ENCODE measurements around the gene ACVRL1. TPM values are rescaled to one million over a fixed set of nuclear protein-coding genes. Genes with fewer than 3 reads are reported as not detected.

The ACVRL1 gene
- total RNA-seq, 2 experiments from 2014 or later, result not detected

DNA sequence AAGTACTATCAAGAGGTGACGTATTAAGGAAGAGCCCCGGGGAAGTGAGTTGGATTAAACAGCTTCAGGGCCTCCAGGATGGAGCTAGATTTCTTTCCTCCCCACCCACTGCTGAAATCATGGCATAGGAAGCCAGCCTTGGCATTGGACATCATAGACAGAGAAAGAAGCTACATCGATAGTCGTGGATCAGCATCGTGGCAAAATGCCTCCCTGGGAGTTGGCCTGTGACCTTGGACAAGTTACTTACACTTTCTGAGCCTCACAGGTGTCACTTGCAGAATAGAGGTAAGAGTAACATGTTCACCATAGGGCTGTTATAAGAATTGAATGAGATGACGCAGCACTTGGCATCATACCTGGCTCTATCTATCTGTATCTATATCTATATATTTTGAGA is 13.5 kb upstream of the ACVRL1 start:
- peaks cover 8% of the 10 kb centered on the region for H3K27me3 Mint-ChIP-seq
- H3K4me1 Mint-ChIP-seq, result no peaks in the 10 kb centered on the region
- no peak overlapping the region for H3K27ac Mint-ChIP-seq
- CTCF ChIA-PET, result interaction anchor here (0.9 kb wide), 1 partner anchor 56 kb away, joined by 3 read pairs; no protein-coding TSS in a partner anchor
- no peak overlapping the region for H3K4me3 Mint-ChIP-seq
- H3K36me3 Mint-ChIP-seq (ENCODE audit: low read depth), result no peaks in the 10 kb centered on the region
- POLR2A ChIA-PET, result no interaction called here
- H3K9me3 Mint-ChIP-seq, result no peaks in the 10 kb centered on the region
- no peak for DNase-seq

DNA sequence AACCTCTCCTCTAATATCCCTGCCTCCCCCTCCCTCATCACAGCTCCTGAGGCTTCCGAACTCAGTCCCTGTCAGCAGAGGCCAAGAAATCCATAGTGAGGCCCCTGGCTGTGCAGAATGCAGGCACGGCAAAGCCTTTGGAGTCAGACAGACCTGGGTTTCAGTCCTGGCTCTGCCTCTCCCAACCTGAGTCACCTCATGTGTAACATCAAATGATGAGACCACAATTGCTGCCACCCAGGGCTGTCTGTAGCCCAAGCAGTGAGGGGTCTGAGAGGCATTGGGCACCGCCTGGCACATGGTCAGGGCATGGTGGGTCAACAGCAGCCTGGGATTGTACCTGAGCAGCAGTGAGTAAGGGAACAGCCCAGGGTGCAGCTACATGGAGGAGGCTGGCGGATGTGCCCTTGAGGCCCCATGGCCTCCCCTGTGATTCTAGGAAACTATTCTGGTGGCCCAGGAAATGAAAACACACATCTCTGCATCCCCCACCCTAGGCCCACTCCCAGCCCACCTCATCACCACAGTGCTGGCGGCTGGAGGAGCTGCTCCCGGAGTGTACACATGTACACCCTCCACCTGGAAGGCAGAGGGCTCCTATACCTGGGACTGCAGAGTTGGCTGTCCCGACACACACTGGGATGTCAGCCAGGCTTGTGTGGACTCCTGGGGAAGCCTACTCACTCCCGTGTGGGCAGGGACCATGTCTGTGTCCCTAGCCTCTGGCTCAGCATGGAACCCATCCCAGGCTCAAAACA is 11.7 kb upstream of the ACVRL1 start:
- DNase-seq, result no peak
- H3K27ac Mint-ChIP-seq, result no peak overlapping the region
- no peaks in the 10 kb centered on the region for H3K9me3 Mint-ChIP-seq
- H3K4me1 Mint-ChIP-seq, result no peaks in the 10 kb centered on the region
- CTCF ChIA-PET, result no interaction called here
- POLR2A ChIA-PET, result no interaction called here
- H3K27me3 Mint-ChIP-seq, result peaks cover 8% of the 10 kb centered on the region
- H3K36me3 Mint-ChIP-seq (ENCODE audit: low read depth), result no peaks in the 10 kb centered on the region
- no peak overlapping the region for H3K4me3 Mint-ChIP-seq

DNA sequence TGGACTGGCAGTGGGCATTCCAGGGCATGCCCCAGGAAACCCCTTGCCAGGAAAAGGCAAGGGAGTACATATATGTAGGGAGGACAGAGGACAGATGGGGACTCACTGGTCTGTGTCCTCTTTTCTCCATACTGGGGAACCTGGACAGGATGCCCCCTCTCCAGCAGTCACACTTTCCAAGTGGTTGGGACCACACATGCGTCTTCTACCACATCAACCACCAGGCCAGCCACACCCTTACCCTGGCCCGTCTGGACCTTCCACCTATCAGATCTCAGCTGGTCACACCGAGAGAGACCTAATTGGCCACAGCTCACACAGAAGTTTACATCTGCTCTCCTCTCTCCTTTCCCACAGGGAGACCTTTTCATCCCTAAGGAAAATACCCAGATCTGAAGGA is 11.1 kb upstream of the ACVRL1 start:
- Mint-ChIP-seq H3K27me3 (peaks cover 8% of the 10 kb centered on the region), H3K4me1 (no peaks in the 10 kb centered on the region), H3K27ac (no peak overlapping the region), H3K36me3 (ENCODE audit: low read depth) (no peaks in the 10 kb centered on the region), H3K9me3 (no peaks in the 10 kb centered on the region), H3K4me3 (no peak overlapping the region)
- POLR2A ChIA-PET, result no interaction called here
- no peak for DNase-seq
- CTCF ChIA-PET, result interaction anchor here (0.6 kb wide), 1 partner anchor 97 kb away, joined by 9 read pairs; no protein-coding TSS in a partner anchor

GRCh38 chr12:51897181-51897580 is 10.1 kb upstream of the ACVRL1 start:
- H3K4me3 Mint-ChIP-seq, result no peak overlapping the region
- no peak overlapping the region for H3K27ac Mint-ChIP-seq
- ChIA-PET CTCF (no interaction called here), POLR2A (no interaction called here)
- no peaks in the 10 kb centered on the region for H3K9me3 Mint-ChIP-seq
- no peaks in the 10 kb centered on the region for H3K36me3 Mint-ChIP-seq (ENCODE audit: low read depth)
- H3K27me3 Mint-ChIP-seq, result peaks cover 8% of the 10 kb centered on the region
- H3K4me1 Mint-ChIP-seq, result no peaks in the 10 kb centered on the region
- DNase-seq, result no peak

- POLR2A ChIA-PET, result no interaction called here
- peaks cover 4% of the 10 kb centered on the region for H3K27me3 Mint-ChIP-seq
- CTCF ChIA-PET, result no interaction called here
- no peak for DNase-seq
- H3K4me3 Mint-ChIP-seq, result no peak overlapping the region
- H3K4me1 Mint-ChIP-seq, result no peaks in the 10 kb centered on the region
- no peak overlapping the region for H3K27ac Mint-ChIP-seq
- H3K9me3 Mint-ChIP-seq, result no peaks in the 10 kb centered on the region
- no peaks in the 10 kb centered on the region for H3K36me3 Mint-ChIP-seq (ENCODE audit: low read depth)
Observed at GRCh38 chr12:51898506-51898905, 8.8 kb upstream of the ACVRL1 start.

GRCh38 chr12:51898937-51899336 is 8.4 kb upstream of the ACVRL1 start:
- Mint-ChIP-seq H3K9me3 (no peaks in the 10 kb centered on the region), H3K27me3 (peaks cover 7% of the 10 kb centered on the region)

GRCh38 chr12:51900323-51900889 is 6.9 kb upstream of the ACVRL1 start:
- Mint-ChIP-seq H3K4me3 (no peak overlapping the region), H3K27ac (no peak overlapping the region), H3K9me3 (no peaks in the 10 kb centered on the region), H3K27me3 (peaks cover 8% of the 10 kb centered on the region), H3K36me3 (ENCODE audit: low read depth) (no peaks in the 10 kb centered on the region), H3K4me1 (no peaks in the 10 kb centered on the region)
- POLR2A ChIA-PET, result no interaction called here
- no peak for DNase-seq
- CTCF ChIA-PET, result interaction anchor here (1.2 kb wide), 1 partner anchor 125 kb away, joined by 3 read pairs; no protein-coding TSS in a partner anchor

More at GRCh38 chr12:51898937-51899336, 8.4 kb upstream of the ACVRL1 start:
- H3K4me3 Mint-ChIP-seq, result no peak overlapping the region
- no peak for DNase-seq
- H3K36me3 Mint-ChIP-seq (ENCODE audit: low read depth), result no peaks in the 10 kb centered on the region
- no peak overlapping the region for H3K27ac Mint-ChIP-seq
- ChIA-PET POLR2A (no interaction called here), CTCF (no interaction called here)
- H3K4me1 Mint-ChIP-seq, result no peaks in the 10 kb centered on the region

DNA sequence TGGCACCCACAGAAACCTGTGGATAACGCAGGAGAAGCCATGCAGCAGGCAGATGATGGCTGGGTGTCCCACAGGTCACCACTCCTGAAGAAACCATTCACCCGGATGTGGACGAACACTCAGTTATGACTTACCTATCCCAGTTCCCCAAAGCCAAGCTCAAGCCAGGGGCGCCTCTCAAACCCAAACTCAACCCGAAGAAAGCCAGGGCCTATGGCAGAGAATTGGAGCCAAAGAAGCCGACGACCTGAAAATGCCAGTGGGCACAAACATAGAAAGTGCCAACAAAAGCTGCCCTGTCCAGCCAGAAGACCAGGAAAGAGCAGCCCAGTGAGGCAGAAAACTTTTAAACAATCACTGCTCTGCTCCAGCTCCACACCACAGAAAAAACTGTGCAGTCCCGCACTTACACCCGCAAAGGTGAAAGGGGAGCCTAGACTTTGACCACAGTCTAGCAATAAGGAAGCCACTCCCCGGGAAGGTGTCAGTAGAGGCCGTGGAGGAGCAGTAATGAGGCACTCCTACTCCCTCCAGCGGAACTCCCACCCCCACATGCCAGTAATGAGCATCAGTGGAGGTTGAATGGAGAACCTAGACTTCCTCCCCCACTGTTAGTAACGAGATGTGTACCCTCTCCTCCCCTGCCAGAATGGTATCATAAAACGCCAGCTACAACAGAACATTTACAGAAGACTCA is 6.0 kb upstream of the ACVRL1 start:
- DNase-seq, result no peak
- ChIA-PET POLR2A (no interaction called here), CTCF (interaction anchor here (1.2 kb wide), 1 partner anchor 124 kb away, joined by 3 read pairs; no protein-coding TSS in a partner anchor)
- no peaks in the 10 kb centered on the region for H3K36me3 Mint-ChIP-seq (ENCODE audit: low read depth)
- H3K27ac Mint-ChIP-seq, result no peak overlapping the region
- no peaks in the 10 kb centered on the region for H3K4me1 Mint-ChIP-seq
- peaks cover 12% of the 10 kb centered on the region for H3K27me3 Mint-ChIP-seq
- no peak overlapping the region for H3K4me3 Mint-ChIP-seq
- no peaks in the 10 kb centered on the region for H3K9me3 Mint-ChIP-seq

DNA sequence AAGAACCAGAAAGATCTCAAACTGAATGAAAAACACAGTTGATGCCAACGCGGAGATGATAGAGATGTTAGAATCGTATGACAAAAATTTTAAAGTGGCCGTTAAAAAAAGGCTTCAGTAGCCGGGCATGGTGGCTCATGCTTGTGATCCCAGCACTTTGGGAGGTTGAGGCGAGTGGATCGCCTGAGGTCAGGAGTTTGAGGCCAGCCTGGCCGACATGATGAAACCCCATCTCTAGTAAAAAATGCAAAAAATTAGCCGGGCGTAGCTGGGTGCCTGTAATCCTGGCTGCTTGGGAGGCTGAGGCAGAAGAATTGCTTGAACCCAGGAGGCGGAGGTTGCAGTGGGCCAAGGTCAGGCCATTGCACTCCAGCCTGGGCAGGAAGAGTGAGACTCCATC is 5.4 kb upstream of the ACVRL1 start:
- no peaks in the 10 kb centered on the region for H3K9me3 Mint-ChIP-seq
- H3K36me3 Mint-ChIP-seq (ENCODE audit: low read depth), result no peaks in the 10 kb centered on the region
- H3K27ac Mint-ChIP-seq, result no peak overlapping the region
- CTCF ChIA-PET, result no interaction called here
- H3K27me3 Mint-ChIP-seq, result peaks cover 16% of the 10 kb centered on the region
- POLR2A ChIA-PET, result no interaction called here
- H3K4me1 Mint-ChIP-seq, result no peaks in the 10 kb centered on the region
- no peak for DNase-seq
- no peak overlapping the region for H3K4me3 Mint-ChIP-seq

DNA sequence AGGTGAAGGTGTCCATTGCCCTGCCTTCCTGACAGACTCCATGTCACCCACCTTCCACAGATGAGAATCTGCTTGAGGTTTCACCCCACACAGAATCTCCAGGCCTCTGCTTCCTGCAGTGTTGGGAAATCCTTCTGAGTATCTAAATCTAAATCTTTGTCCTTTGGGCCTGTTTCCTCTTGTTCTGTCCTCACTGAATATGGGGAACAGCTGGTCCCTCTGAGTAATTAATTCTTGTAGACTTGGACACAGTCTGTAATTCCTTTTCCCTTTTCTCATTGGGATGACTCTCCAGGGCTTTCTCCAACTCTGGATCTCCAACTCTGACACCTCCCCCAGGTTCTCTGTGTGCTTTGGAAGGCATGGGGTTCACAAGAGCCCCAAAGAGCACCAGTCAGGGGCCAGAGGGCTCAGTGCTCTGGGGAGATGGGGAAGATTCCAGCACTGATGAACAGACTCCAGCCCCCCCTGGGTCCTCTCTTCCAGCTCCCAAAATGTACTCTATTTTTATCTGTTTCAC is 2.3 kb upstream of the ACVRL1 start:
- Mint-ChIP-seq H3K36me3 (ENCODE audit: low read depth) (no peaks in the 10 kb centered on the region), H3K27ac (no peak overlapping the region), H3K27me3 (peaks cover 29% of the 10 kb centered on the region), H3K4me1 (no peaks in the 10 kb centered on the region), H3K4me3 (no peak overlapping the region), H3K9me3 (no peaks in the 10 kb centered on the region)
- POLR2A ChIA-PET, result no interaction called here
- DNase-seq, result no peak
- CTCF ChIA-PET, result no interaction called here

DNA sequence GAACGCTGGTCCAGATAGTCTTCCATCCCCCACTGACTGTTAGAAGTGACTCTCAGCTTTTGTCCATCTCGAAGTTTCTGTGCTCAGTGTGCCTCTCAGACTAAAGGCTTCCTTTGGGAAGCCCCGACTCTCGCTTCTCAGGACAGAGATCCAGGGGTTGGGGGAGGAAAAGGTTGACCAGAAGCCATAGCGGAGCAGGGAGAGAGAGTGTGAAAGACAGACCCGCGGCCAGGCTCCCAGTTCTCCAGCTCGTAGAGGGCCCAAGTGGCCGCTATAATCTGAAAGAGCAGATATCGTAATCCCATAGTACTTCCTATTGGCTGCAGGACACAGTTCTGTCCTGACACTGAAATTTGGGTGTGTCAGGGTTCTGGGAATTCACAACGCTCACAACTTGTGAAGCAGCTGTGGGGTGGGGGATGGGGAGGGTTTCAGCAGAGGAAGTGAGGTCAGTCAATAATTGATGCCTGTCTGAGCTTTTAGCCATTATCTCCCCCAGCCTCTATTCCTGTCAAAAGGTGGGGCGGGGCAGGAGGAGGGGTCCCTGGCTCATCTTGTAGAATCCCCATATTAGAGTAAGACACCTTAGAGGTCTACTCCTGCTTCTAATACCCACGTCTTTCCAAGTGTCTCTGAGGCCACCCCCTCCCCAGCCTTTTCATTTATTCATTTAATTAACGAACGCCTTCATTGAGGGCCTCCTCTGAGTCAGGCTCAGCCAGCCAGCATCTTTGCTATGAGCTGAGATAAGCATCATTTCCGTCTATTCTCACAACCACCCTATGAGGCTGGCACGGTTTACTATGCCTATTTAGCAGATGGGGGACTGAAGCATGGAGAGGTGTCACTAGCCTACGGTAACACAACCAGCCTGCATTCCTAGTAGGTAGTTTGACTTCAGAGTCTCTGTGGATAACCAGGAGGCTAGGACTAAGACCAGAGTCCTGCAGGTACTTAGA is 1.6 kb upstream of the ACVRL1 start:
- Mint-ChIP-seq H3K9me3 (no peaks in the 10 kb centered on the region), H3K4me3 (no peak overlapping the region), H3K27me3 (peaks cover 29% of the 10 kb centered on the region), H3K36me3 (ENCODE audit: low read depth) (no peaks in the 10 kb centered on the region), H3K27ac (no peak overlapping the region), H3K4me1 (no peaks in the 10 kb centered on the region)
- POLR2A ChIA-PET, result no interaction called here
- CTCF ChIA-PET, result no interaction called here
- DNase-seq, result no peak

GRCh38 chr12:51906430-51907082 is 748 bp upstream of the ACVRL1 start:
- Mint-ChIP-seq H3K9me3 (no peaks in the 10 kb centered on the region), H3K27me3 (peaks cover 29% of the 10 kb centered on the region), H3K4me3 (no peak overlapping the region), H3K27ac (no peak overlapping the region), H3K4me1 (no peaks in the 10 kb centered on the region), H3K36me3 (ENCODE audit: low read depth) (no peaks in the 10 kb centered on the region)
- ChIA-PET POLR2A (no interaction called here), CTCF (no interaction called here)
- DNase-seq, result no peak
